GM23248 (cell line): Measurements from ENCODE around the gene TBC1D1. TPM values are rescaled to one million over a fixed set of nuclear protein-coding genes. Genes with fewer than 3 reads are reported as not detected.

Experiments
- DNase-seq: peaks from one replicate; pipeline ENCODE4 v3.0.0-alpha.2; 2015
- H2AFZ ChIP-seq: fragments of 200-600 bp; sonication (generic); 2 replicates; pipeline ENCODE4 v1.6.1; 2016; ENCODE audit warnings: antibody characterized with exemption
- H3F3A ChIP-seq: fragments of 200-600 bp; sonication (generic); 2 replicates; pipeline ENCODE4 v1.6.1; 2016; ENCODE audit warnings: mild to moderate bottlenecking, antibody characterized with exemption, mixed run types; ENCODE audit not compliant: insufficient read depth
- H3K27ac ChIP-seq: fragments of 200-600 bp; sonication (generic); 2 replicates; pipeline ENCODE4 v1.5.1; 2016; ENCODE audit warnings: mild to moderate bottlenecking
- H3K27me3 ChIP-seq: fragments of 200-600 bp; sonication (generic); replicated peaks from 2 replicates; pipeline ENCODE4 v1.6.1; 2016; ENCODE audit warnings: mild to moderate bottlenecking; ENCODE audit not compliant: insufficient read depth
- H3K36me3 ChIP-seq: fragments of 200-600 bp; sonication (generic); 2 replicates; pipeline ENCODE4 v1.6.1; 2016; ENCODE audit warnings: low read depth, mild to moderate bottlenecking
- H3K4me1 ChIP-seq: fragments of 200-600 bp; sonication (generic); 2 replicates; pipeline ENCODE4 v1.6.1; 2016; ENCODE audit warnings: mild to moderate bottlenecking; ENCODE audit not compliant: insufficient read depth
- H3K4me2 ChIP-seq: fragments of 200-600 bp; sonication (generic); one replicate; pipeline ENCODE4 v1.6.1; 2016; ENCODE audit warnings: mild to moderate bottlenecking; ENCODE audit not compliant: unreplicated experiment
- H3K4me3 ChIP-seq: fragments of 200-600 bp; sonication (generic); 2 replicates; pipeline ENCODE4 v1.5.1; 2016; ENCODE audit warnings: mild to moderate bottlenecking
- H3K79me2 ChIP-seq: fragments of 200-600 bp; sonication (generic); 2 replicates; pipeline ENCODE4 v1.6.1; 2016; ENCODE audit warnings: mild to moderate bottlenecking; ENCODE audit not compliant: insufficient read depth
- H3K9ac ChIP-seq: fragments of 200-600 bp; sonication (generic); 2 replicates; pipeline ENCODE4 v1.6.1; 2016; ENCODE audit warnings: mild to moderate bottlenecking
- H3K9me2 ChIP-seq: fragments of 200-600 bp; sonication (generic); 2 replicates; pipeline ENCODE4 v1.6.1; 2016; ENCODE audit warnings: mixed run types, mild to moderate bottlenecking, moderate library complexity; ENCODE audit not compliant: insufficient read depth
- H3K9me3 ChIP-seq: fragments of 200-600 bp; sonication (generic); one replicate; pipeline ENCODE4 v1.6.1; 2017; ENCODE audit warnings: low read depth
- H4K20me1 ChIP-seq: fragments of 200-600 bp; sonication (generic); 2 replicates; pipeline ENCODE4 v1.6.0; 2016; ENCODE audit not compliant: insufficient read depth
- EZH2 ChIP-seq: fragments of 200-600 bp; sonication (generic); IDR thresholded peaks from 2 replicates; pipeline ENCODE4 v1.6.1; 2018; ENCODE audit warnings: antibody characterized with exemption, mild to moderate bottlenecking; ENCODE audit not compliant: insufficient read depth, poor library complexity, severe bottlenecking
- EZH2phosphoT487 ChIP-seq: fragments of 200-600 bp; sonication (generic); IDR thresholded peaks from 2 replicates; pipeline ENCODE4 v1.6.1; 2018; ENCODE audit warnings: antibody characterized with exemption, moderate library complexity, mild to moderate bottlenecking, low read depth; ENCODE audit not compliant: insufficient read depth
- WGBS, 2 experiments: methylation state at CpG; one replicate each; pipeline ENCODE4 v1.1.6; 2015 to 2017; ENCODE audit warnings: low lambda C conversion rate in 2 of 2, low coverage in 1 of 2; ENCODE audit errors: missing lambda C conversion rate in 2 of 2; 5-methylcytosine and 5-hydroxymethylcytosine counted together
- in situ Hi-C: fragments of 300-500 bp; cut with MboI; formaldehyde crosslinking; loops from 2 replicates; pipeline ENCODE4 v1.15.0; 2020
- polyA plus RNA-seq: library from polyadenylated mRNA; unstranded; fragments of >200 nt; fragmentation: Nextera tagmentation; extraction: Ambion mirVana; gene quantifications from 2 replicates; pipeline ENCODE4 v1.2.1, GENCODE V29; 2016
- total RNA-seq: library from RNA; depleted of rRNA; stranded (reverse); fragments of >200 nt; shearing (Covaris generic); gene quantifications from 2 replicates; pipeline ENCODE4 v1.2.3, GENCODE V29; 2014

TBC1D1 gene
- total and polyA plus RNA-seq, 2 experiments from 2014 or later: 12.4 to 34.6 TPM

- Histone ChIP-seq H3K27ac (no peak overlapping the region), H3K4me2 (no peak overlapping the region), H3K9me3 (no peaks in the 10 kb centered on the region), H3K4me1 (peaks cover 33% of the 10 kb centered on the region), H3K79me2 (no peaks in the 10 kb centered on the region), H3K9ac (no peak overlapping the region), H2AFZ (no peak overlapping the region), H3F3A (peaks cover 23% of the 10 kb centered on the region), H3K36me3 (no peaks in the 10 kb centered on the region), H4K20me1 (no peaks in the 10 kb centered on the region), H3K9me2 (no peaks in the 10 kb centered on the region), H3K4me3 (no peak overlapping the region), H3K27me3 (no peaks in the 10 kb centered on the region)
- in situ Hi-C loops: no loop called here
- TF ChIP-seq EZH2phosphoT487 (no peak), EZH2 (no peak)
- no peak for DNase-seq
- WGBS, 2 experiments: 96 to 97% methylated on average over 10 of the region's 10 CpGs
Measured at GRCh38 chr4:38136604-38137003, 245.7 kb downstream of the TBC1D1 start.

GRCh38 chr4:38137080-38137479 is 246.2 kb downstream of the TBC1D1 start:
- Histone ChIP-seq H2AFZ (no peak overlapping the region), H3K79me2 (no peaks in the 10 kb centered on the region), H3K4me2 (no peak overlapping the region), H3K9me2 (no peaks in the 10 kb centered on the region), H3K4me3 (no peak overlapping the region), H3K9ac (no peak overlapping the region), H3K27me3 (no peaks in the 10 kb centered on the region), H4K20me1 (no peaks in the 10 kb centered on the region), H3K9me3 (no peaks in the 10 kb centered on the region), H3K27ac (no peak overlapping the region), H3K4me1 (peaks cover 33% of the 10 kb centered on the region), H3F3A (peaks cover 23% of the 10 kb centered on the region), H3K36me3 (no peaks in the 10 kb centered on the region)
- TF ChIP-seq EZH2phosphoT487 (no peak), EZH2 (no peak)
- 97 to 98% methylated on average over 16 to 17 of the region's 17 CpGs for WGBS, 2 experiments
- in situ Hi-C loops: no loop called here
- no peak for DNase-seq

GRCh38 chr4:38138363-38138762 is 247.5 kb downstream of the TBC1D1 start:
- Histone ChIP-seq H2AFZ (no peak overlapping the region), H3K4me2 (no peak overlapping the region), H3K27me3 (no peaks in the 10 kb centered on the region), H3K4me1 (peaks cover 37% of the 10 kb centered on the region), H3K79me2 (no peaks in the 10 kb centered on the region), H3K9me3 (no peaks in the 10 kb centered on the region), H3F3A (peaks cover 27% of the 10 kb centered on the region), H3K9ac (no peak overlapping the region), H4K20me1 (no peaks in the 10 kb centered on the region), H3K4me3 (no peak overlapping the region), H3K9me2 (no peaks in the 10 kb centered on the region), H3K27ac (no peak overlapping the region), H3K36me3 (no peaks in the 10 kb centered on the region)
- DNase-seq: no peak
- in situ Hi-C loops: no loop called here
- no peak for TF ChIP-seq EZH2
- TF ChIP-seq EZH2phosphoT487: no peak
- 97 to 98% methylated on average over 4 of the region's 4 CpGs for WGBS, 2 experiments

GRCh38 chr4:38139187-38139586 is 248.3 kb downstream of the TBC1D1 start:
- in situ Hi-C loops: no loop called here
- no peaks in the 10 kb centered on the region for H3K27me3 ChIP-seq
- 99 to 100% methylated on average over 4 of the region's 4 CpGs for WGBS, 2 experiments

More at GRCh38 chr4:38139187-38139586, 248.3 kb downstream of the TBC1D1 start:
- Histone ChIP-seq H3K4me3 (no peak overlapping the region), H3K27ac (no peak overlapping the region), H2AFZ (no peak overlapping the region), H3K36me3 (no peaks in the 10 kb centered on the region), H3K79me2 (no peaks in the 10 kb centered on the region), H3K4me2 (no peak overlapping the region), H4K20me1 (no peaks in the 10 kb centered on the region), H3K4me1 (peaks cover 37% of the 10 kb centered on the region), H3K9me2 (no peaks in the 10 kb centered on the region), H3K9me3 (no peaks in the 10 kb centered on the region), H3K9ac (no peak overlapping the region), H3F3A (peaks cover 35% of the 10 kb centered on the region)
- no peak for DNase-seq
- TF ChIP-seq EZH2 (no peak), EZH2phosphoT487 (no peak)
